Measurements from ENCODE around the gene PIK3R1. TPM values are rescaled to one million over a fixed set of nuclear protein-coding genes. Genes with fewer than 3 reads are reported as not detected.

PIK3R1 gene
- total and polyA plus RNA-seq, 4 experiments from 2014 or later: 92.6 to 152 (median 125) TPM

GRCh38 chr5:68271124-68271523 lies 55.6 kb downstream of the PIK3R1 start:
- Mint-ChIP-seq H3K27ac (peak overlapping the region; percentile 37 to 89 (median 66)), H3K4me3 (peak overlapping the region in 6 of 8 donors; percentile 20 to 87 (median 56)), H3K36me3 (peaks cover 20 to 26% of the 10 kb centered on the region in 2 donors), H3K4me1 (peaks cover 72 to 96% (median 83%) of the 10 kb centered on the region in 4 donors), H3K9me3 (peaks cover 0 to 2% (median 0%) of the 10 kb centered on the region in 8 donors), H3K27me3 (no peaks in the 10 kb centered on the region)
- no peak overlapping the region for H3K4me3 ChIP-seq (ENCODE audit: low read length in 2 of 2)
- no peaks in the 10 kb centered on the region for H3K27me3 ChIP-seq (ENCODE audit: insufficient read depth, low read length)
- intact Hi-C loops (cut with micrococcal nuclease): loop anchor here (1.0 to 5.0 kb wide), 3 partner anchors 9 to 34 kb away; no protein-coding TSS in a partner anchor
- ChIA-PET CTCF (ENCODE audit: partially characterized antibody) (interaction anchor here (1.0 to 9.6 kb wide), 13 partner anchors 10 to 1064 kb away, joined by 3 to 124 read pairs (median 12); partner anchors contain the start of gene PIK3R1), POLR2A (ENCODE audit: partially characterized antibody) (interaction anchor here (0.8 to 12.9 kb wide), 7 partner anchors 9 to 1025 kb away, joined by 3 to 179 read pairs (median 16); partner anchors contain the start of gene PIK3R1)
- no peaks in the 10 kb centered on the region for H3K9me3 ChIP-seq (ENCODE audit: control insufficient read depth in 1 of 2, low read length in 2 of 2)
- peaks cover 11% of the 10 kb centered on the region for H3K36me3 ChIP-seq (ENCODE audit: insufficient read depth, low read length)
- no peak for DNase-seq
- H3K4me1 ChIP-seq (ENCODE audit: insufficient read depth, low read length): peaks cover 97% of the 10 kb centered on the region
- no peak overlapping the region for H3K27ac ChIP-seq (ENCODE audit: low read depth, low read length)

- H3K36me3 ChIP-seq (ENCODE audit: insufficient read depth, low read length): peaks cover 22% of the 10 kb centered on the region
- ChIA-PET POLR2A (ENCODE audit: partially characterized antibody) (interaction anchor here (1.1 to 12.9 kb wide), 4 partner anchors 11 to 57 kb away, joined by 5 to 179 read pairs (median 42); partner anchors contain the start of gene PIK3R1), CTCF (ENCODE audit: partially characterized antibody) (interaction anchor here (0.6 to 9.6 kb wide), 22 partner anchors 8 to 1476 kb away, joined by 3 to 124 read pairs (median 5); partner anchors contain the start of gene PIK3R1)
- no peaks in the 10 kb centered on the region for H3K9me3 ChIP-seq (ENCODE audit: control insufficient read depth in 1 of 2, low read length in 2 of 2)
- no peak overlapping the region for H3K4me3 ChIP-seq (ENCODE audit: low read length in 2 of 2)
- H3K27ac ChIP-seq (ENCODE audit: low read depth, low read length): no peak overlapping the region
- peaks cover 29 to 35% of the 10 kb centered on the region in 2 donors for H3K36me3 Mint-ChIP-seq
- no peaks in the 10 kb centered on the region for H3K27me3 ChIP-seq (ENCODE audit: insufficient read depth, low read length)
- DNase-seq: peak in 2 of 5 donors; percentile 44 to 50
- H3K4me1 ChIP-seq (ENCODE audit: insufficient read depth, low read length): peaks cover 97% of the 10 kb centered on the region
- H3K4me3 Mint-ChIP-seq: peak overlapping the region in 4 of 8 donors; percentile 15 to 46 (median 22)
- intact Hi-C loops (cut with micrococcal nuclease): loop anchor here (1.0 to 5.0 kb wide), 2 partner anchors 35 to 1026 kb away; no protein-coding TSS in a partner anchor
- peaks cover 66 to 95% (median 81%) of the 10 kb centered on the region in 4 donors for H3K4me1 Mint-ChIP-seq
- H3K9me3 Mint-ChIP-seq: peaks cover 0 to 2% (median 0%) of the 10 kb centered on the region in 8 donors
- no peaks in the 10 kb centered on the region for H3K27me3 Mint-ChIP-seq
- H3K27ac Mint-ChIP-seq: peak overlapping the region; percentile 56 to 99 (median 80)
These were observed 56.7 kb downstream of the PIK3R1 start for GRCh38 chr5:68272289-68272688.

- ChIA-PET CTCF (ENCODE audit: partially characterized antibody) (interaction anchor here (1.0 to 9.6 kb wide), 9 partner anchors 9 to 1052 kb away, joined by 3 to 124 read pairs (median 15); partner anchors contain the start of gene PIK3R1), POLR2A (ENCODE audit: partially characterized antibody) (interaction anchor here (1.0 to 12.9 kb wide), 4 partner anchors 10 to 58 kb away, joined by 3 to 179 read pairs (median 42); partner anchors contain the start of gene PIK3R1)
- peaks cover 28% of the 10 kb centered on the region for H3K36me3 ChIP-seq (ENCODE audit: insufficient read depth, low read length)
- H3K27me3 ChIP-seq (ENCODE audit: insufficient read depth, low read length): no peaks in the 10 kb centered on the region
- Mint-ChIP-seq H3K4me3 (peak overlapping the region in 1 of 8 donors; percentile 29), H3K27ac (peak overlapping the region; percentile 57 to 99 (median 89)), H3K36me3 (peaks cover 41 to 46% of the 10 kb centered on the region in 2 donors), H3K9me3 (peaks cover 0 to 2% (median 0%) of the 10 kb centered on the region in 8 donors), H3K4me1 (peaks cover 66 to 96% (median 81%) of the 10 kb centered on the region in 4 donors), H3K27me3 (no peaks in the 10 kb centered on the region)
- H3K27ac ChIP-seq (ENCODE audit: low read depth, low read length): peak overlapping the region; percentile 57
- no peak overlapping the region for H3K4me3 ChIP-seq (ENCODE audit: low read length in 2 of 2)
- peaks cover 97% of the 10 kb centered on the region for H3K4me1 ChIP-seq (ENCODE audit: insufficient read depth, low read length)
- intact Hi-C loops (cut with micrococcal nuclease): loop anchor here (5.0 kb wide), 1 partner anchor 37 kb away; no protein-coding TSS in a partner anchor
- no peak for DNase-seq
- no peaks in the 10 kb centered on the region for H3K9me3 ChIP-seq (ENCODE audit: control insufficient read depth in 1 of 2, low read length in 2 of 2)
These were observed 58.3 kb downstream of the PIK3R1 start for GRCh38 chr5:68273717-68274409.

GRCh38 chr5:68274847-68275651 lies 59.5 kb downstream of the PIK3R1 start:
- H3K36me3 ChIP-seq (ENCODE audit: insufficient read depth, low read length): peaks cover 28% of the 10 kb centered on the region
- Mint-ChIP-seq H3K4me1 (peaks cover 71 to 96% (median 85%) of the 10 kb centered on the region in 4 donors), H3K4me3 (peak overlapping the region; percentile 49 to 89 (median 73)), H3K9me3 (peaks cover 0 to 2% (median 0%) of the 10 kb centered on the region in 8 donors), H3K27me3 (no peaks in the 10 kb centered on the region), H3K36me3 (peaks cover 50 to 58% of the 10 kb centered on the region in 2 donors), H3K27ac (peak overlapping the region; percentile 89 to 99 (median 96))
- H3K27ac ChIP-seq (ENCODE audit: low read depth, low read length): peak overlapping the region; percentile 57
- ChIA-PET CTCF (ENCODE audit: partially characterized antibody) (interaction anchor here (1.0 to 9.6 kb wide), 7 partner anchors 8 to 23 kb away, joined by 3 to 74 read pairs (median 3); no protein-coding TSS in a partner anchor), POLR2A (ENCODE audit: partially characterized antibody) (interaction anchor here (0.8 to 12.9 kb wide), 6 partner anchors 8 to 1056 kb away, joined by 3 to 179 read pairs (median 6); partner anchors contain the start of gene PIK3R1)
- intact Hi-C loops (cut with micrococcal nuclease): loop anchor here (5.0 kb wide), 1 partner anchor 38 kb away; no protein-coding TSS in a partner anchor
- H3K4me3 ChIP-seq (ENCODE audit: low read length in 2 of 2): peak overlapping the region in 1 of 2 donors; percentile 6
- DNase-seq: peak; percentile 72 to 84 (median 78)
- H3K9me3 ChIP-seq (ENCODE audit: control insufficient read depth in 1 of 2, low read length in 2 of 2): no peaks in the 10 kb centered on the region
- no peaks in the 10 kb centered on the region for H3K27me3 ChIP-seq (ENCODE audit: insufficient read depth, low read length)
- H3K4me1 ChIP-seq (ENCODE audit: insufficient read depth, low read length): peaks cover 96% of the 10 kb centered on the region

GRCh38 chr5:68276740-68277139 lies 61.2 kb downstream of the PIK3R1 start:
- H3K4me1 ChIP-seq (ENCODE audit: insufficient read depth, low read length): peaks cover 80% of the 10 kb centered on the region
- no peak overlapping the region for H3K4me3 ChIP-seq (ENCODE audit: low read length in 2 of 2)
- H3K27ac ChIP-seq (ENCODE audit: low read depth, low read length): peak overlapping the region; percentile 57
- Mint-ChIP-seq H3K4me1 (peaks cover 57 to 87% (median 71%) of the 10 kb centered on the region in 4 donors), H3K9me3 (peaks cover 0 to 2% (median 0%) of the 10 kb centered on the region in 8 donors), H3K4me3 (peak overlapping the region in 3 of 8 donors; percentile 13 to 53 (median 40)), H3K27me3 (no peaks in the 10 kb centered on the region), H3K27ac (peak overlapping the region; percentile 70 to 99 (median 94)), H3K36me3 (peaks cover 66 to 73% of the 10 kb centered on the region in 2 donors)
- intact Hi-C loops (cut with micrococcal nuclease): no loop called here
- peaks cover 37% of the 10 kb centered on the region for H3K36me3 ChIP-seq (ENCODE audit: insufficient read depth, low read length)
- H3K27me3 ChIP-seq (ENCODE audit: insufficient read depth, low read length): no peaks in the 10 kb centered on the region
- ChIA-PET POLR2A (ENCODE audit: partially characterized antibody) (interaction anchor here (1.5 to 12.9 kb wide), 4 partner anchors 7 to 61 kb away, joined by 4 to 179 read pairs (median 14); partner anchors contain the start of gene PIK3R1), CTCF (ENCODE audit: partially characterized antibody) (interaction anchor here (1.1 to 1.6 kb wide), 7 partner anchors 8 to 1030 kb away, joined by 3 to 5 read pairs (median 3); no protein-coding TSS in a partner anchor)
- no peak for DNase-seq
- no peaks in the 10 kb centered on the region for H3K9me3 ChIP-seq (ENCODE audit: control insufficient read depth in 1 of 2, low read length in 2 of 2)

GRCh38 chr5:68277431-68277830 lies 61.9 kb downstream of the PIK3R1 start:
- Mint-ChIP-seq H3K27ac (peak overlapping the region in 6 of 7 donors; percentile 85 to 99 (median 96)), H3K36me3 (peaks cover 73 to 80% of the 10 kb centered on the region in 2 donors), H3K9me3 (peaks cover 0 to 2% (median 0%) of the 10 kb centered on the region in 8 donors), H3K4me1 (peaks cover 62 to 91% (median 74%) of the 10 kb centered on the region in 4 donors), H3K4me3 (peak overlapping the region in 2 of 8 donors; percentile 7 to 30), H3K27me3 (no peaks in the 10 kb centered on the region)
- Histone ChIP-seq H3K4me3 (ENCODE audit: low read length in 2 of 2) (no peak overlapping the region), H3K27ac (ENCODE audit: low read depth, low read length) (peak overlapping the region; percentile 14), H3K27me3 (ENCODE audit: insufficient read depth, low read length) (no peaks in the 10 kb centered on the region), H3K9me3 (ENCODE audit: control insufficient read depth in 1 of 2, low read length in 2 of 2) (no peaks in the 10 kb centered on the region), H3K36me3 (ENCODE audit: insufficient read depth, low read length) (peaks cover 44% of the 10 kb centered on the region), H3K4me1 (ENCODE audit: insufficient read depth, low read length) (peaks cover 81% of the 10 kb centered on the region)
- no peak for DNase-seq
- intact Hi-C loops (cut with micrococcal nuclease): no loop called here
- POLR2A ChIA-PET (ENCODE audit: partially characterized antibody): no interaction called here
- CTCF ChIA-PET (ENCODE audit: partially characterized antibody): no interaction called here

Measured in CD4-positive, alpha-beta memory T cell (primary cell).